Umbilical cord (tissue), 2 donors: Measurements from ENCODE around the gene MIX23. TPM values are rescaled to one million over a fixed set of nuclear protein-coding genes. Genes with fewer than 3 reads are reported as not detected.
"Not testable (repeated sequence)": the region's sequence is repeated elsewhere in the genome, so short reads cannot be mapped to it uniquely, and the experiment has no call there.

ENCODE experiments used
- DNase-seq: peaks from one replicate; pipeline ENCODE4 v3.0.0-alpha.2; 2015; ENCODE audit warnings: low spot score
- total RNA-seq: library from RNA; depleted of rRNA; stranded (reverse); fragments of >200 nt; gene quantifications from one replicate; pipeline ENCODE4 v1.2.3, GENCODE V29; 2014; ENCODE audit warnings: low replicate concordance; ENCODE audit not compliant: insufficient read depth

Gene MIX23
- total RNA-seq, 1 donor from 2014 or later: 6.5 TPM

GRCh38 chr3:122392868-122393844 lies 10.1 kb upstream of the MIX23 start:
- DNase-seq: peak; percentile 43

GRCh38 chr3:122391681-122392446 lies 8.8 kb upstream of the MIX23 start:
- DNase-seq: no peak

GRCh38 chr3:122390665-122391064 lies 7.6 kb upstream of the MIX23 start:
- no peak for DNase-seq

GRCh38 chr3:122389892-122390291 lies 6.9 kb upstream of the MIX23 start:
- DNase-seq: no peak

GRCh38 chr3:122389197-122389596 lies 6.2 kb upstream of the MIX23 start:
- no peak for DNase-seq

GRCh38 chr3:122387709-122388108 lies 4.7 kb upstream of the MIX23 start:
- DNase-seq: no peak

- DNase-seq: peak; percentile 95
These were observed 1.0 kb upstream of the MIX23 start, which contains the start of gene FAM162A for GRCh38 chr3:122383771-122384697. FAM162A (plus strand) TSS chr3:122384182; CDS start chr3:122384266, 84 bp downstream.

GRCh38 chr3:122377975-122378374 lies 5.1 kb downstream of the MIX23 start:
- DNase-seq: no peak

GRCh38 chr3:122374034-122374433 lies 9.0 kb downstream of the MIX23 start:
- DNase-seq: no peak

GRCh38 chr3:122366379-122366749 lies 16.7 kb downstream of the MIX23 start:
- DNase-seq: no peak

GRCh38 chr3:122365582-122366378 lies 17.3 kb downstream of the MIX23 start:
- not testable (repeated sequence) for DNase-seq

GRCh38 chr3:122365073-122365472 lies 18.0 kb downstream of the MIX23 start:
- no peak for DNase-seq

- DNase-seq: no peak
These were observed 18.5 kb downstream of the MIX23 start for GRCh38 chr3:122364490-122364889.

- no peak for DNase-seq
These were observed 21.0 kb downstream of the MIX23 start for GRCh38 chr3:122362026-122362425.

- DNase-seq: no peak
These were observed 24.4 kb downstream of the MIX23 start for GRCh38 chr3:122358703-122359032.

- no peak for DNase-seq
These were observed 25.0 kb downstream of the MIX23 start for GRCh38 chr3:122357828-122358702.

- DNase-seq: peak; percentile 8
These were observed 26.6 kb downstream of the MIX23 start for GRCh38 chr3:122356402-122356801.

GRCh38 chr3:122355612-122356011 lies 27.4 kb downstream of the MIX23 start:
- no peak for DNase-seq

GRCh38 chr3:122353893-122354401 lies 29.1 kb downstream of the MIX23 start:
- DNase-seq: no peak
